Measurements from ENCODE around the gene NSG1.
"Not testable (repeated sequence)": the region's sequence is repeated elsewhere in the genome, so short reads cannot be mapped to it uniquely, and the experiment has no call there.

Gene NSG1

GRCh38 chr4:4460759-4461158 lies 73.9 kb downstream of the NSG1 start:
- TF ChIP-seq POLR2A (IDR thresholded peaks at IDR 0.05; ENCODE audit: low read depth, low read length): no peak
- DNase-seq (ENCODE audit: insufficient read length, low spot score) (no peak), FAIRE-seq (no peak)

GRCh38 chr4:4461178-4461577 lies 74.3 kb downstream of the NSG1 start:
- FAIRE-seq (no peak), DNase-seq (ENCODE audit: insufficient read length, low spot score) (no peak)
- no peak for TF ChIP-seq POLR2A (IDR thresholded peaks at IDR 0.05; ENCODE audit: low read depth, low read length)

- DNase-seq (ENCODE audit: insufficient read length, low spot score) (no peak), FAIRE-seq (no peak)
- TF ChIP-seq POLR2A (IDR thresholded peaks at IDR 0.05; ENCODE audit: low read depth, low read length): no peak
These were observed 74.9 kb downstream of the NSG1 start for GRCh38 chr4:4461850-4462249.

- no peak for TF ChIP-seq POLR2A (IDR thresholded peaks at IDR 0.05; ENCODE audit: low read depth, low read length)
- DNase-seq (ENCODE audit: insufficient read length, low spot score) (no peak), FAIRE-seq (no peak)
These were observed 76.1 kb downstream of the NSG1 start for GRCh38 chr4:4462970-4463369.

DNA sequence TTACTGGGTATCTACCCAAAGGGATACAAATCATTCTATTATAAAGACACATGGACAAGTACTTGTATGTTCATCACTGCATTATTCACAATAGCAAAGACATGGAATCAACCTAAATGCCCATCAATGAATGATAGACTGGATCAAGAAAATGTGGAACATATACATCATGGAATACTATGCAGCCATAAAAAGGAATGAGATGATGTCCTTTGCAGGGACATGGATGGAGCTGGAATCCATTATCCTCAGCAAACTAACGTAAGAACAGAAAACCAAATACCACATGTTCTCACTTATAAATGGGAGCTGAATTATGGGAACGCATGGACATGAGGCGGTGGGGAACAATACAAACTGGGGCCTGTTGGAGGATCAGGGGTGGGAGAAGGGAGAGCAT lies 78.3 kb downstream of the NSG1 start:
- FAIRE-seq; DNase-seq (ENCODE audit: insufficient read length, low spot score): not testable (repeated sequence)
